ENCODE measurements around the gene PHF21A.

DNA sequence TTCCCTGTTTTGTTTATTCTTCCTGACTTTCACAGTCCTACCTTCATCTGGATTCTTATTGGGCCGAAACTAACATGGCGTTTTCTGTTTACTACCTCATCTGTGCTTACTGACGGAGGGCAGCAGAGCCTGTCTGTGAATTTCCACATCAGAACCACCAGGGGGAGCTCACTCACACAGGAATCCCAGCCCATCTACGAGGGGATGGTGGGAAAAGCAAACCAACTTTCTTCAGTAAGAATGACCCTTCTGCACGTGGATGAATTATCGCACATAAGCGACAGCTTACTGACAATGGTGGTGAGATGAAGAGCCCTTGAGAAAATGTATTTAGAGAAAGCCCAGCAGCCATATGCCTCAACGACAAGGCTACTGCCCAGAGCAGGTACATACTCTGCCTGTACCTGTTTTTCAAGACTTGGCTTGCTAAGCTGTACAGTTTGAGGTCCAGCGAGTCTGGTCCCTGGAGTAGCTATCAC is 156.3 kb downstream of the PHF21A start:
- TF ChIP-seq, protein P1, sequence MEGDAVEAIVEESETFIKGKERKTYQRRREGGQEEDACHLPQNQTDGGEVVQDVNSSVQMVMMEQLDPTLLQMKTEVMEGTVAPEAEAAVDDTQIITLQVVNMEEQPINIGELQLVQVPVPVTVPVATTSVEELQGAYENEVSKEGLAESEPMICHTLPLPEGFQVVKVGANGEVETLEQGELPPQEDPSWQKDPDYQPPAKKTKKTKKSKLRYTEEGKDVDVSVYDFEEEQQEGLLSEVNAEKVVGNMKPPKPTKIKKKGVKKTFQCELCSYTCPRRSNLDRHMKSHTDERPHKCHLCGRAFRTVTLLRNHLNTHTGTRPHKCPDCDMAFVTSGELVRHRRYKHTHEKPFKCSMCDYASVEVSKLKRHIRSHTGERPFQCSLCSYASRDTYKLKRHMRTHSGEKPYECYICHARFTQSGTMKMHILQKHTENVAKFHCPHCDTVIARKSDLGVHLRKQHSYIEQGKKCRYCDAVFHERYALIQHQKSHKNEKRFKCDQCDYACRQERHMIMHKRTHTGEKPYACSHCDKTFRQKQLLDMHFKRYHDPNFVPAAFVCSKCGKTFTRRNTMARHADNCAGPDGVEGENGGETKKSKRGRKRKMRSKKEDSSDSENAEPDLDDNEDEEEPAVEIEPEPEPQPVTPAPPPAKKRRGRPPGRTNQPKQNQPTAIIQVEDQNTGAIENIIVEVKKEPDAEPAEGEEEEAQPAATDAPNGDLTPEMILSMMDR (IDR thresholded peaks at IDR 0.05), result peak; percentile 66 to 94 (median 93)
- TF ChIP-seq POLR2A (IDR thresholded peaks at IDR 0.05) (no peak), POLR2AphosphoS5 (IDR thresholded peaks at IDR 0.05; ENCODE audit: insufficient read depth in 1 of 2, low read depth in 1 of 2) (peak in 1 of 2 donors; percentile 84)
